ENCODE data around the gene CA5A. TPM values are rescaled to one million over a fixed set of nuclear protein-coding genes. Genes with fewer than 3 reads are reported as not detected.

The CA5A gene
- polyA plus RNA-seq, 2 of the 4 experiments (the other 2 are of a cell fraction) = not detected

DNA sequence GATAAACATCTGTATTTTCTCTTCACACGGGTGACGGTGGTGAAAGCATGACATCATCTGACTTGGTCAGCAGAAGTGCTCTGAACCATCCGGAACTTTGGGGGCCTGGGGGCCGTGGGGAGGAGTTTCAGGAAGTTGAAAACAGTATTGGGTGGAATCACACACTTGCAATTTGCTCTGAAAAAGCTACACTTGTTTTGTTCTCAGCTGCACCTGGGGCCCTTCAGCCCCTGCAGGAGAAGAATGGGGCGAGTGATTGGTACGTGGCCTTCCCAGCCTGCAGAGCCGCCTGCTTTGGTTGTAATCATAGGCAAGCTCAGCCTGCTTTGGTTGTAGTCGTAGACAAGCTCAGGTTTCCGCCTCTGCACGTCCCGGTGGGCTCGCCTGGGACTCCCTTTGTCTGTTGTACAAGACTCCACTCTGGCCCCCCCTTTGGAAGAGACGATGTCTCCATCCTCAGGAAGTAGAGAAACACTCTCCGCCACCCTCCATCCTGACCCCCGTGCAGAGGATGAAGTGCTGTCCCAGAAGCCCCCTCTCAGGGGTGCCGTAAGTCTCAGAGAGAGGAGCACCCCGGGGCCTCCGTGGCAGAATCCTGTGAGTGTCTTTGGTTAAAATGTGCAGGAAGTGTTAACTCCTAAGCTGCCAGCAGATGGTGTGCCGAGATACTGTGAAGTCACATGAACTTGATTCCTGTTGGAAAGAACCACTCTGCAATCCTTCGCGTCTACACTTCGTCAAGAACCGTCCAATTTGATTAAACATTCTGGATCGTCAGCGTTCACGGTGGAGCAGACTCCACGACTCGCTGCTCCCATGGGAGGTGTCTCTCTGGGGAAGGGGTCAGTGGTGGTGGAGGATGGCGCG is 20.3 kb upstream of the CA5A start:
- ATAC-seq = peak; percentile 51 to 66; a peak in 3 of 6 replicates
- ChIA-PET POLR2A (interaction anchor here (0.5 kb wide), 1 partner anchor 555 kb away, joined by 3 read pairs; no protein-coding TSS in a partner anchor), CTCF (interaction anchor here (0.5 to 2.3 kb wide), 9 partner anchors 15 to 647 kb away, joined by 3 to 9 read pairs (median 5); no protein-coding TSS in a partner anchor)

DNA sequence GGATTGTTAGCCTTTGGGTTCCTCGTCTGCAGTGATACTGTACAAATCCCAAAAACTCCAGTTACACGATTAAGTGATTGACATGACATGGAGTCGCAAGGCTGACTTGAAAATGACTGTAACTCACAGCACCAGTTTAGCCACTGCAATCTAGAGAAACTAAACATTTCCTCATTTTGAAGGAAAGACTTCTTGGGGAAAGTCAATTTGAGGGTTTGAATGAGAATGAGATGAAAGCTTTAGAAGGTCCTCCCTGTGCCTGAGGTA is 19.7 kb upstream of the CA5A start:
- ATAC-seq (no peak), DNase-seq (ENCODE audit: low read depth in 1 of 2, low spot score in 1 of 2) (no peak), FAIRE-seq (no peak)
- Histone ChIP-seq H3K4me1 (peaks cover 25% of the 10 kb centered on the region), H3K4me3 (no peak overlapping the region), H3K9me3 (no peaks in the 10 kb centered on the region), H3K27ac (no peak overlapping the region), H3K4me2 (no peak overlapping the region)
- 83% methylated on average over 3 of the region's 3 CpGs for WGBS (ENCODE audit: missing lambda C conversion rate)
- TF ChIP-seq CEBPB (IDR thresholded peaks at IDR 0.05) (no peak), HEYL (CRISPR knock-in tag; IDR thresholded peaks at IDR 0.05) (no peak), ZNF302 (CRISPR knock-in tag; IDR thresholded peaks at IDR 0.05) (no peak), ZFP36 (IDR thresholded peaks at IDR 0.05; ENCODE audit: borderline replicate concordance, partially characterized antibody) (no peak), RARB (CRISPR knock-in tag; IDR thresholded peaks at IDR 0.05) (no peak), MAFK (IDR thresholded peaks at IDR 0.05; ENCODE audit: partially characterized antibody) (no peak), POLR2A (IDR thresholded peaks at IDR 0.05; ENCODE audit: low read length) (no peak), SMC3 (IDR thresholded peaks at IDR 0.05) (no peak), TFCP2L1 (CRISPR knock-in tag; IDR thresholded peaks at IDR 0.05) (no peak), HOXB5 (CRISPR knock-in tag; IDR thresholded peaks at IDR 0.05) (no peak), RCOR1 (IDR thresholded peaks at IDR 0.05; ENCODE audit: low read depth, low read length) (no peak), ZC3H11A (IDR thresholded peaks at IDR 0.05) (no peak), CBX8 (IDR thresholded peaks at IDR 0.05) (no peak)
- TF ChIP-seq, protein P1, sequence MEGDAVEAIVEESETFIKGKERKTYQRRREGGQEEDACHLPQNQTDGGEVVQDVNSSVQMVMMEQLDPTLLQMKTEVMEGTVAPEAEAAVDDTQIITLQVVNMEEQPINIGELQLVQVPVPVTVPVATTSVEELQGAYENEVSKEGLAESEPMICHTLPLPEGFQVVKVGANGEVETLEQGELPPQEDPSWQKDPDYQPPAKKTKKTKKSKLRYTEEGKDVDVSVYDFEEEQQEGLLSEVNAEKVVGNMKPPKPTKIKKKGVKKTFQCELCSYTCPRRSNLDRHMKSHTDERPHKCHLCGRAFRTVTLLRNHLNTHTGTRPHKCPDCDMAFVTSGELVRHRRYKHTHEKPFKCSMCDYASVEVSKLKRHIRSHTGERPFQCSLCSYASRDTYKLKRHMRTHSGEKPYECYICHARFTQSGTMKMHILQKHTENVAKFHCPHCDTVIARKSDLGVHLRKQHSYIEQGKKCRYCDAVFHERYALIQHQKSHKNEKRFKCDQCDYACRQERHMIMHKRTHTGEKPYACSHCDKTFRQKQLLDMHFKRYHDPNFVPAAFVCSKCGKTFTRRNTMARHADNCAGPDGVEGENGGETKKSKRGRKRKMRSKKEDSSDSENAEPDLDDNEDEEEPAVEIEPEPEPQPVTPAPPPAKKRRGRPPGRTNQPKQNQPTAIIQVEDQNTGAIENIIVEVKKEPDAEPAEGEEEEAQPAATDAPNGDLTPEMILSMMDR (IDR thresholded peaks at IDR 0.05) = no peak
- TF ChIP-seq, protein P2, sequence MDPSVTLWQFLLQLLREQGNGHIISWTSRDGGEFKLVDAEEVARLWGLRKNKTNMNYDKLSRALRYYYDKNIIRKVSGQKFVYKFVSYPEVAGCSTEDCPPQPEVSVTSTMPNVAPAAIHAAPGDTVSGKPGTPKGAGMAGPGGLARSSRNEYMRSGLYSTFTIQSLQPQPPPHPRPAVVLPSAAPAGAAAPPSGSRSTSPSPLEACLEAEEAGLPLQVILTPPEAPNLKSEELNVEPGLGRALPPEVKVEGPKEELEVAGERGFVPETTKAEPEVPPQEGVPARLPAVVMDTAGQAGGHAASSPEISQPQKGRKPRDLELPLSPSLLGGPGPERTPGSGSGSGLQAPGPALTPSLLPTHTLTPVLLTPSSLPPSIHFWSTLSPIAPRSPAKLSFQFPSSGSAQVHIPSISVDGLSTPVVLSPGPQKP (IDR thresholded peaks at IDR 0.05; ENCODE audit: low read depth, low read length) = no peak
- TF ChIP-seq, protein P3, sequence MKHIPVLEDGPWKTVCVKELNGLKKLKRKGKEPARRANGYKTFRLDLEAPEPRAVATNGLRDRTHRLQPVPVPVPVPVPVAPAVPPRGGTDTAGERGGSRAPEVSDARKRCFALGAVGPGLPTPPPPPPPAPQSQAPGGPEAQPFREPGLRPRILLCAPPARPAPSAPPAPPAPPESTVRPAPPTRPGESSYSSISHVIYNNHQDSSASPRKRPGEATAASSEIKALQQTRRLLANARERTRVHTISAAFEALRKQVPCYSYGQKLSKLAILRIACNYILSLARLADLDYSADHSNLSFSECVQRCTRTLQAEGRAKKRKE (CRISPR knock-in tag; IDR thresholded peaks at IDR 0.05; ENCODE audit: low read depth) = no peak
- TF ChIP-seq, protein P4, sequence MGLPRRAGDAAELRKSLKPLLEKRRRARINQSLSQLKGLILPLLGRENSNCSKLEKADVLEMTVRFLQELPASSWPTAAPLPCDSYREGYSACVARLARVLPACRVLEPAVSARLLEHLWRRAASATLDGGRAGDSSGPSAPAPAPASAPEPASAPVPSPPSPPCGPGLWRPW (IDR thresholded peaks at IDR 0.05) = no peak
- ChIA-PET CTCF (interaction anchor here (1.0 to 2.3 kb wide), 6 partner anchors 15 to 603 kb away, joined by 3 to 9 read pairs (median 5); no protein-coding TSS in a partner anchor), POLR2A (no interaction called here)

More for the DNA sequence above, 20.3 kb upstream of the CA5A start:
- DNase-seq (ENCODE audit: low read depth in 1 of 2, low spot score in 1 of 2) (peak; percentile 32 to 57), FAIRE-seq (no peak)
- Histone ChIP-seq H3K27ac (no peak overlapping the region), H3K4me2 (no peak overlapping the region), H3K9me3 (no peaks in the 10 kb centered on the region), H3K4me1 (peaks cover 25% of the 10 kb centered on the region), H3K4me3 (no peak overlapping the region)
- TF ChIP-seq JUN (IDR thresholded peaks at IDR 0.05) = no peak; a peak in 1 of 5 replicates
- no peak for TF ChIP-seq CEBPB (IDR thresholded peaks at IDR 0.05)
- TF ChIP-seq RAD21 (conservative IDR thresholded peaks at IDR 0.05 in 1 of 2, IDR thresholded peaks at IDR 0.05 in 1 of 2) = peak in 1 of 2 experiments; percentile 53; a peak in 2 of 5 replicates
- no peak for TF ChIP-seq JUNB (IDR thresholded peaks at IDR 0.05)
- TF ChIP-seq, protein P1 (IDR thresholded peaks at IDR 0.05) = 0 out of 3 replicates have a peak, but pooled peaks have one; percentile 14
- WGBS (ENCODE audit: missing lambda C conversion rate) = 83% methylated on average over 29 of the region's 30 CpGs

Data from A549 (cell line).